HepG2 (cell line): ENCODE data around the gene ZNF644. TPM values are rescaled to one million over a fixed set of nuclear protein-coding genes. Genes with fewer than 3 reads are reported as not detected.
"Not testable (repeated sequence)": the region's sequence is repeated elsewhere in the genome, so short reads cannot be mapped to it uniquely, and the experiment has no call there.

Source experiments
- ATAC-seq: fragments of 200-7000 bp; cut with Tn5 transposase; 3 replicates; pipeline ENCODE4 v1.9.1; 2020; ENCODE audit warnings: mild to moderate bottlenecking, moderate library complexity
- BruUV-seq: library from RNA; stranded (reverse); fragments of 400-500 nt; replicated peaks from 2 replicates; lab custom pipeline; 2021; lab: Mats Ljungman, UMichigan
- CTCF ChIA-PET: fragments of 300-600 bp; formaldehyde crosslinking; extraction: SDS; loops from one replicate; lab custom pipeline; 2021; ENCODE audit warnings: low total read pairs, inconsistent platforms, low intra/inter-chr PET ratio; lab: Yijun Ruan, JAX
- POLR2A ChIA-PET: fragments of 350-600 bp; sonication (Branson Sonifier 250); formaldehyde crosslinking; loops from one replicate; lab custom pipeline; 2020; ENCODE audit warnings: antibody characterized with exemption, inconsistent platforms; lab: Yijun Ruan, JAX
- DNase-seq: peaks from one replicate; pipeline ENCODE4 v3.0.0-alpha.2; 2015; ENCODE audit warnings: low spot score
- FAIRE-seq: peaks from 3 replicates; lab custom pipeline; 2011; peaks lifted over from hg19 to GRCh38; lab: Jason Lieb, UNC
- H2AFZ ChIP-seq: one replicate; pipeline ENCODE4 v1.6.1; 2011; ENCODE audit warnings: low read length, inconsistent platforms
- H3K27ac ChIP-seq: fragments of 300-600 bp; 3 replicates; pipeline ENCODE4 v1.8.0; 2011; ENCODE audit warnings: mixed run types, mild to moderate bottlenecking, mixed read lengths, low read length, inconsistent platforms; ENCODE audit not compliant: insufficient read depth; ENCODE audit errors: extremely low read length
- H3K27me3 ChIP-seq, 2 experiments: fragments of 200-600 bp in 1 of 2; 2 replicates in 1 of 2; 3 replicates in 1 of 2; pipeline versions ENCODE4 v1.6.0 to v1.8.0; 2011; ENCODE audit warnings: low read length in 2 of 2, mild to moderate bottlenecking in 2 of 2, moderate library complexity in 2 of 2, inconsistent platforms in 1 of 2; ENCODE audit not compliant: insufficient read depth in 2 of 2, control insufficient read depth in 1 of 2
- H3K36me3 ChIP-seq, 2 experiments: fragments of 200-600 bp in 1 of 2; replicated peaks in 1 of 2; 2 replicates in 1 of 2; 3 replicates in 1 of 2; pipeline versions ENCODE4 v1.5.1 to v1.8.0; 2011; ENCODE audit warnings: low read length in 2 of 2, inconsistent platforms in 1 of 2; ENCODE audit not compliant: insufficient read depth in 2 of 2, control insufficient read depth in 1 of 2
- H3K4me1 ChIP-seq: 2 replicates; pipeline ENCODE4 v1.5.1; 2012; ENCODE audit warnings: low read length, inconsistent platforms; ENCODE audit not compliant: insufficient read depth
- H3K4me2 ChIP-seq: 2 replicates; pipeline ENCODE4 v1.6.0; 2011; ENCODE audit warnings: low read depth, low read length, inconsistent platforms
- H3K4me3 ChIP-seq, 3 experiments: fragments of 200-600 bp in 1 of 3; sonication (generic), shearing (Covaris generic) in 1 of 3; replicated peaks in 1 of 3; 2 replicates each; pipeline ENCODE4 v1.5.1; 2011 to 2016; ENCODE audit warnings: low read length in 3 of 3, inconsistent platforms in 2 of 3, low read depth in 2 of 3, mild to moderate bottlenecking in 2 of 3, control low read depth in 1 of 3, mixed read lengths in 1 of 3; ENCODE audit not compliant: insufficient read depth in 1 of 3
- H3K79me2 ChIP-seq: one replicate; pipeline ENCODE4 v1.6.1; 2011; ENCODE audit warnings: low read length, inconsistent platforms; ENCODE audit not compliant: insufficient read depth
- H3K9ac ChIP-seq: 2 replicates; pipeline ENCODE4 v1.6.0; 2011; ENCODE audit warnings: mild to moderate bottlenecking, low read depth, low read length, inconsistent platforms; ENCODE audit not compliant: insufficient read depth
- H3K9me3 ChIP-seq: 2 replicates; pipeline ENCODE4 v1.5.1; 2012; ENCODE audit warnings: mild to moderate bottlenecking, low read length
- H4K20me1 ChIP-seq: 2 replicates; pipeline ENCODE4 v1.6.0; 2011; ENCODE audit warnings: inconsistent platforms, mild to moderate bottlenecking, low read length, moderate library complexity; ENCODE audit not compliant: insufficient read depth
- AGO2 ChIP-seq: fragments of 200-400 bp; formaldehyde crosslinking; optimal IDR thresholded peaks from 2 replicates; pipeline ENCODE3; 2017; ENCODE audit warnings: mild to moderate bottlenecking, low read depth, low read length, moderate library complexity
- GABPA ChIP-seq, 2 experiments: IDR thresholded peaks; 2 replicates each; pipeline ENCODE4 v1.6.1; 2011 to 2016; ENCODE audit warnings: low read depth in 2 of 2, low read length in 1 of 2, missing biosample characterization in 1 of 2, missing genetic modification characterization in 1 of 2
- IKZF5 ChIP-seq: IDR thresholded peaks from 2 replicates; pipeline ENCODE4 v1.6.1; 2018; ENCODE audit warnings: missing genetic modification reagents, mild to moderate bottlenecking, missing compliant biosample characterization
- MAFF ChIP-seq: IDR thresholded peaks from 2 replicates; pipeline ENCODE4 v1.6.1; 2011; ENCODE audit warnings: low read depth, low read length, improper control_type of control experiment
- MAFK ChIP-seq, 2 experiments: IDR thresholded peaks in 1 of 2; conservative IDR thresholded peaks in 1 of 2; 2 replicates each; pipeline ENCODE4 v1.6.1; 2011; ENCODE audit warnings: improper control_type of control experiment in 2 of 2, low read length in 2 of 2
- PAWR ChIP-seq: sonication (generic); formaldehyde crosslinking; IDR thresholded peaks from 2 replicates; pipeline ENCODE4 v1.4.0; 2020; ENCODE audit warnings: missing genetic modification reagents, mild to moderate bottlenecking, borderline replicate concordance
- RELA ChIP-seq: sonication (generic); formaldehyde crosslinking; IDR thresholded peaks from 2 replicates; pipeline ENCODE4 v1.4.0; 2020; ENCODE audit warnings: missing genetic modification reagents
- ZNF33A ChIP-seq: sonication (generic); formaldehyde crosslinking; IDR thresholded peaks from 2 replicates; pipeline ENCODE4 v1.5.1; 2020; ENCODE audit warnings: missing genetic modification reagents, mild to moderate bottlenecking, moderate library complexity, borderline replicate concordance
- WGBS: methylation state at CpG from one replicate; pipeline ENCODE4 v1.1.6; 2017; ENCODE audit warnings: low lambda C conversion rate; 5-methylcytosine and 5-hydroxymethylcytosine counted together
- in situ Hi-C: cut with HindIII; loops from 2 replicates; pipeline ENCODE4 v1.10.0; 2017; ENCODE audit warnings: low pct_unique_long_range_greater_than_20kb; ENCODE audit not compliant: extremely low pct_ligation_motif_present
- intact Hi-C: fragments of 100-400 bp; cut with micrococcal nuclease; formaldehyde crosslinking; loops from one replicate; pipeline ENCODE4 v1.10.0; 2022; ENCODE audit not compliant: unreplicated experiment
- polyA plus RNA-seq, 8 experiments: library from polyadenylated mRNA; depleted of rRNA in 3 of 8; stranded (reverse) in 7 of 8; unstranded in 1 of 8; fragments of >200 nt; fragmentation: Illumina TruSeq in 4 of 8; extraction: Trizol in 4 of 8; gene quantifications; 2 replicates each; pipeline versions ENCODE4 v1.2.1 to v1.2.3, GENCODE V29; 2011 to 2016; ENCODE audit warnings: low read depth in 4 of 8, missing spikeins in 1 of 8, mixed read lengths in 1 of 8; ENCODE audit not compliant: insufficient read depth in 1 of 8
- total RNA-seq, 5 experiments: library from RNA; depleted of rRNA; stranded (reverse); fragments of >200 nt; fragmentation: Illumina TruSeq; extraction: Trizol; gene quantifications; 2 replicates each; pipeline ENCODE4 v1.2.3, GENCODE V29; 2016; ENCODE audit warnings: low read depth in 1 of 5

The ZNF644 gene
- total and polyA plus RNA-seq, 2 of the 13 experiments (the other 11 are each of a cell fraction or from before 2014, with no cell fraction given) = 17.7 to 51.7 TPM

GRCh38 chr1:90899263-90899662 lies 122.6 kb downstream of the ZNF644 start:
- no TSS peak for BruUV-seq

GRCh38 chr1:90893679-90894078 lies 128.2 kb downstream of the ZNF644 start:
- FAIRE-seq, intact Hi-C loops: not testable (repeated sequence)
- 97% methylated on average over 24 of the region's 38 CpGs for WGBS

More at GRCh38 chr1:90899263-90899662, 122.6 kb downstream of the ZNF644 start:
- no peak for ATAC-seq
- no peaks in the 10 kb centered on the region for H3K79me2 ChIP-seq
- intact Hi-C loops (no loop called here), in situ Hi-C loops (no loop called here)
- H3K27ac ChIP-seq = no peak overlapping the region
- ChIA-PET CTCF (no interaction called here), POLR2A (no interaction called here)
- H3K27me3 ChIP-seq = no peaks in the 10 kb centered on the region
- peak; percentile 43; the same call in 1 of the 2 replicates for TF ChIP-seq MAFF
- TF ChIP-seq IKZF5 (CRISPR knock-in tag) = no peak
- no peak for TF ChIP-seq PAWR
- no peak for TF ChIP-seq RELA (CRISPR knock-in tag)
- peak in 1 of 2 experiments; percentile 75; a peak in 3 of 4 replicates for TF ChIP-seq MAFK (conservative IDR thresholded peaks at IDR 0.05 in 1 of 2, IDR thresholded peaks at IDR 0.05 in 1 of 2; ENCODE audit: low read length in 2 of 2)
- no peak for TF ChIP-seq ZNF33A
- TF ChIP-seq GABPA (IDR thresholded peaks at IDR 0.05; ENCODE audit: low read depth, low read length) = no peak
- TF ChIP-seq GABPA (CRISPR knock-in tag; IDR thresholded peaks at IDR 0.05; ENCODE audit: low read depth) = no peak
- H4K20me1 ChIP-seq = no peaks in the 10 kb centered on the region
- no peak overlapping the region for H3K9ac ChIP-seq
- DNase-seq = no peak
- no peaks in the 10 kb centered on the region for H3K9me3 ChIP-seq
- FAIRE-seq = no peak
- no peak overlapping the region for H3K4me3 ChIP-seq
- H2AFZ ChIP-seq = no peak overlapping the region
- no peaks in the 10 kb centered on the region for H3K4me1 ChIP-seq
- H3K4me2 ChIP-seq = no peak overlapping the region
- 96% methylated on average over 3 of the region's 3 CpGs for WGBS
- H3K36me3 ChIP-seq = no peaks in the 10 kb centered on the region; a peak in 1 of 5 replicates

More at GRCh38 chr1:90893679-90894078, 128.2 kb downstream of the ZNF644 start:
- H3K79me2 ChIP-seq, H3K9me3 ChIP-seq, POLR2A ChIA-PET, in situ Hi-C loops, H3K4me2 ChIP-seq, CTCF ChIA-PET, H3K27me3 ChIP-seq, DNase-seq, H3K9ac ChIP-seq, H3K27ac ChIP-seq, H3K4me3 ChIP-seq, H2AFZ ChIP-seq: not testable (repeated sequence)
- peak; percentile 47 for ATAC-seq
- TF ChIP-seq AGO2 = peak; percentile 58
- TF ChIP-seq, all 625 proteins: peak for 1; not testable (repeated sequence) for 624
- not testable (repeated sequence) for H4K20me1 ChIP-seq, H3K36me3 ChIP-seq, BruUV-seq, H3K4me1 ChIP-seq
